GM18499 (cell line): ENCODE measurements around the gene SLC41A3.
"Not testable (repeated sequence)": the region's sequence is repeated elsewhere in the genome, so short reads cannot be mapped to it uniquely, and the experiment has no call there.

Experiments
- ATAC-seq: cut with Tn5 transposase; IDR thresholded peaks from one replicate; pipeline ENCODE4 v1.9.1; 2021; ENCODE audit warnings: moderate number of reproducible peaks; ENCODE audit not compliant: insufficient read depth, unreplicated experiment

The SLC41A3 gene

GRCh38 chr3:126056681-126057500 is 27.0 kb downstream of the SLC41A3 start:
- no peak for ATAC-seq

GRCh38 chr3:126056088-126056487 is 27.8 kb downstream of the SLC41A3 start:
- ATAC-seq = no peak

- no peak for ATAC-seq
Observed at GRCh38 chr3:126054870-126055269, 29.1 kb downstream of the SLC41A3 start.

- no peak for ATAC-seq
Observed at GRCh38 chr3:126053949-126054569, 29.9 kb downstream of the SLC41A3 start.

GRCh38 chr3:126053513-126053912 is 30.4 kb downstream of the SLC41A3 start:
- no peak for ATAC-seq

- no peak for ATAC-seq
Observed at GRCh38 chr3:126052196-126053058, 31.5 kb downstream of the SLC41A3 start.

GRCh38 chr3:126051741-126052140 is 32.2 kb downstream of the SLC41A3 start:
- no peak for ATAC-seq

GRCh38 chr3:126051234-126051633 is 32.7 kb downstream of the SLC41A3 start:
- ATAC-seq = no peak

GRCh38 chr3:126050626-126051025 is 33.3 kb downstream of the SLC41A3 start:
- ATAC-seq = no peak

GRCh38 chr3:126050050-126050392 is 33.9 kb downstream of the SLC41A3 start:
- ATAC-seq = no peak

GRCh38 chr3:126049289-126050049 is 34.5 kb downstream of the SLC41A3 start:
- no peak for ATAC-seq

GRCh38 chr3:126040386-126040785 is 43.5 kb downstream of the SLC41A3 start:
- ATAC-seq = no peak

GRCh38 chr3:126039870-126040269 is 44.1 kb downstream of the SLC41A3 start:
- no peak for ATAC-seq

GRCh38 chr3:126038791-126039190 is 45.1 kb downstream of the SLC41A3 start:
- not testable (repeated sequence) for ATAC-seq

GRCh38 chr3:126036056-126036549 is 47.8 kb downstream of the SLC41A3 start:
- ATAC-seq = no peak

- ATAC-seq = no peak
Observed at GRCh38 chr3:126035362-126036050, 48.4 kb downstream of the SLC41A3 start.

GRCh38 chr3:126034481-126035361 is 49.2 kb downstream of the SLC41A3 start:
- ATAC-seq = no peak

- ATAC-seq = no peak
Observed at GRCh38 chr3:126033765-126034164, 50.2 kb downstream of the SLC41A3 start.
